ENCODE results near the gene NHLH1. TPM values are rescaled to one million over a fixed set of nuclear protein-coding genes. Genes with fewer than 3 reads are reported as not detected.
"Not testable (repeated sequence)": the region's sequence is repeated elsewhere in the genome, so short reads cannot be mapped to it uniquely, and the experiment has no call there.

Gene NHLH1
- total RNA-seq, 1 donor from 2014 or later, result 2.2 TPM

DNA sequence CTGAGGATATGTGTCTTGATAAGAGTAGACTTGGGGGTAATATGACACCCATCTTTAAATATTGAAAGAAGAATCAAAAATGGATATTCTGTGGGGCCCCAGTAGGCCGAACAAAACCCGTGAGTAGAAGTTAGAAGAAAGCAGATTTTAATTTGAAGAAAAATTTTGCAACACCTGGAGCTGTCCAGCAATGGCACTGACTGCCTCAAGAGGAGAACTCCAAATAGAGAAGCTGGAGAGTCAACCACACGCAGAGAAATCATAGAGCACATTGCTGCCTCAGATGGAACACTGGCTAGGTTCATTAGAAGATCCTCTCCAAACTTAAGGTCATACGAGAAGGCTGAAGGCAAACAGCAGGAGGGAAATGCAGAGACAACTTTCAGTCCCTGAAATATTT is 6.8 kb downstream of the NHLH1 start:
- peaks cover 13% of the 10 kb centered on the region for H3K4me1 Mint-ChIP-seq (ENCODE audit: unreplicated experiment)
- H3K27ac Mint-ChIP-seq, result no peak overlapping the region
- H3K4me3 Mint-ChIP-seq, result no peak overlapping the region
- H3K9me3 Mint-ChIP-seq, result no peaks in the 10 kb centered on the region
- H3K36me3 Mint-ChIP-seq, result no peaks in the 10 kb centered on the region
- H3K27me3 Mint-ChIP-seq, result peaks cover 14% of the 10 kb centered on the region
- peak; percentile 24 for DNase-seq (ENCODE audit: extremely low spot score, unreplicated experiment)
- TF ChIP-seq, protein P1, sequence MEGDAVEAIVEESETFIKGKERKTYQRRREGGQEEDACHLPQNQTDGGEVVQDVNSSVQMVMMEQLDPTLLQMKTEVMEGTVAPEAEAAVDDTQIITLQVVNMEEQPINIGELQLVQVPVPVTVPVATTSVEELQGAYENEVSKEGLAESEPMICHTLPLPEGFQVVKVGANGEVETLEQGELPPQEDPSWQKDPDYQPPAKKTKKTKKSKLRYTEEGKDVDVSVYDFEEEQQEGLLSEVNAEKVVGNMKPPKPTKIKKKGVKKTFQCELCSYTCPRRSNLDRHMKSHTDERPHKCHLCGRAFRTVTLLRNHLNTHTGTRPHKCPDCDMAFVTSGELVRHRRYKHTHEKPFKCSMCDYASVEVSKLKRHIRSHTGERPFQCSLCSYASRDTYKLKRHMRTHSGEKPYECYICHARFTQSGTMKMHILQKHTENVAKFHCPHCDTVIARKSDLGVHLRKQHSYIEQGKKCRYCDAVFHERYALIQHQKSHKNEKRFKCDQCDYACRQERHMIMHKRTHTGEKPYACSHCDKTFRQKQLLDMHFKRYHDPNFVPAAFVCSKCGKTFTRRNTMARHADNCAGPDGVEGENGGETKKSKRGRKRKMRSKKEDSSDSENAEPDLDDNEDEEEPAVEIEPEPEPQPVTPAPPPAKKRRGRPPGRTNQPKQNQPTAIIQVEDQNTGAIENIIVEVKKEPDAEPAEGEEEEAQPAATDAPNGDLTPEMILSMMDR (conservative IDR thresholded peaks at IDR 0.05), result no peak

- TF ChIP-seq, protein P1 (conservative IDR thresholded peaks at IDR 0.05), result no peak
- Mint-ChIP-seq H3K36me3 (no peaks in the 10 kb centered on the region), H3K4me1 (ENCODE audit: unreplicated experiment) (peaks cover 13% of the 10 kb centered on the region), H3K27me3 (peaks cover 18% of the 10 kb centered on the region), H3K4me3 (no peak overlapping the region), H3K27ac (no peak overlapping the region), H3K9me3 (no peaks in the 10 kb centered on the region)
- peak; percentile 65 for DNase-seq (ENCODE audit: extremely low spot score, unreplicated experiment)
These were observed 7.6 kb downstream of the NHLH1 start for GRCh38 chr1:160374306-160375110.

DNA sequence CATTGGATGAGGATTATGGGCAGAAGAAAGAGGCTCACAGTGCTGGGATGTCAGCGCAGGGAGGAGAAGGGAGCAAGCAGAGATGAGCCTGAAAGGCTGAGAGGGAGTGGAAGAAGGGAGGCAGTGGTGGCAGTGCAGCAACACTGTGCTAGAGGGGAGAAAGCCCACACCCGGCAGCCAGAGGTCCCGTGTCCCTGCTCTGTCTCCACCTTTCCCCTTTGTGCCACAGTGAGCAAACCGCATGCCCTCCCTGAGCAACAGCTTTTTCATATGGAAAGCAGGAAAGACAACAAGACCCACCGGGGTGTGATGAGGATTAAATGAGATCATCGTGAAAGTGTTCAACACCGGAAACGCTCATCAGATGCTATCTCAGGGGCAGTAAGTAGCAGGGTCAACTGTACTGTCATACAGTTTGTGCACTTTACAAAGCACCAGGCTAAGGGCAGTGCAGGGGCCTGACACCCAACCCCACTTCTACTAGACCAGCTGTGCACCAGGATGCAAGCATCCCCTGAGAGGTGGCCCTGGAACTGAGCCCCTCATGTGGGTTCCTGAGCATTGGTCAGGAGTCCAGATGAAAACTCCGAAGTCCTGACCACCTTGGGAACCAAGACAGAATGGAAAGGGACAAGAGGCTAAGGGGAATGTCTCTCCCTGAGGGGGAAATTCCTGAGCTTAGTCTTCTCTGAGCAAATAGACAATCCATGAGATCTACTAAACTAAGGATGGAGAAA is 9.1 kb downstream of the NHLH1 start:
- DNase-seq (ENCODE audit: extremely low spot score, unreplicated experiment), result peak; percentile 54
- H3K4me3 Mint-ChIP-seq, result no peak overlapping the region
- H3K36me3 Mint-ChIP-seq, result no peaks in the 10 kb centered on the region
- no peaks in the 10 kb centered on the region for H3K9me3 Mint-ChIP-seq
- peaks cover 13% of the 10 kb centered on the region for H3K4me1 Mint-ChIP-seq (ENCODE audit: unreplicated experiment)
- peak overlapping the region; percentile 23 for H3K27ac Mint-ChIP-seq
- peaks cover 22% of the 10 kb centered on the region for H3K27me3 Mint-ChIP-seq
- TF ChIP-seq, protein P1 (conservative IDR thresholded peaks at IDR 0.05), result no peak

GRCh38 chr1:160376525-160377131 is 9.8 kb downstream of the NHLH1 start:
- H3K27ac Mint-ChIP-seq, result peak overlapping the region; percentile 23
- no peak overlapping the region for H3K4me3 Mint-ChIP-seq
- peak; percentile 31 for DNase-seq (ENCODE audit: extremely low spot score, unreplicated experiment)
- TF ChIP-seq, protein P1 (conservative IDR thresholded peaks at IDR 0.05), result peak; percentile 93
- H3K4me1 Mint-ChIP-seq (ENCODE audit: unreplicated experiment), result peaks cover 13% of the 10 kb centered on the region
- H3K9me3 Mint-ChIP-seq, result no peaks in the 10 kb centered on the region
- H3K36me3 Mint-ChIP-seq, result no peaks in the 10 kb centered on the region
- H3K27me3 Mint-ChIP-seq, result peaks cover 22% of the 10 kb centered on the region

DNA sequence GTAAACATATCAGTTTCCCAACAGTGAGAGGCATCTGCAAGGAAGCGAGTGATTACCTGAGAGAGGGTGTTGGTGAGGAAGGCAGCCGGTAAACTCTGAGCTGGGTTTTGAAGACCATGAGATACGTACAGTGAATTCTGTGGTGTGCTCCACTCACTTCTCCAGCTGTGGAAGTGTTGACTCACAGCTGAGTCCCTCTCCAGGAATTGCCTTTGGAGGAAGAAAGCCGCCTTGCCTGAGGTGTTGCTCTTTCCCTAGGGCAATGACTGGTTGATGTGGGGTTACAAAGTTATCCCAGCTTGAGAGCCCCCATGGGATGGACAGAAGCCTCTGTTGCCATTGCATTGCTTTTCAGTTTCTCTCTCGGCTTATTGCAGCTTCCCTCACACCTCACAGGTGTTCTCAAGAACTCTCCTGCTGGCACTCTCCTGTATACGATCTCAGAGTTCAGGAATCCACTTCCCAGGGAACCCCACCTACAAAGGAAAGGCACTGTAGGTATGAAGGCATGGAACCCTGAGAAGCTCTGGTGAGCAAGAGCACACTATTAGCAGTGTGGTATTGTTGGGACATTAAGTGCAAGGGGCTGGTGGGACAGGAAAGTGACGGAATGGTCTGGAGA is 10.8 kb downstream of the NHLH1 start:
- Mint-ChIP-seq H3K27me3 (peaks cover 22% of the 10 kb centered on the region), H3K36me3 (no peaks in the 10 kb centered on the region), H3K4me3 (no peak overlapping the region), H3K9me3 (no peaks in the 10 kb centered on the region), H3K4me1 (ENCODE audit: unreplicated experiment) (peaks cover 13% of the 10 kb centered on the region), H3K27ac (no peak overlapping the region)
- peak; percentile 29 for DNase-seq (ENCODE audit: extremely low spot score, unreplicated experiment)
- TF ChIP-seq, protein P1 (conservative IDR thresholded peaks at IDR 0.05), result no peak

- H3K27ac Mint-ChIP-seq; H3K36me3 Mint-ChIP-seq; H3K4me1 Mint-ChIP-seq (ENCODE audit: unreplicated experiment); H3K9me3 Mint-ChIP-seq; H3K4me3 Mint-ChIP-seq; DNase-seq (ENCODE audit: extremely low spot score, unreplicated experiment): not testable (repeated sequence)
- peaks cover 28% of the 10 kb centered on the region for H3K27me3 Mint-ChIP-seq
These were observed 17.9 kb downstream of the NHLH1 start for GRCh38 chr1:160384812-160385211.

GRCh38 chr1:160388406-160388805 is 21.5 kb downstream of the NHLH1 start:
- not testable (repeated sequence) for H3K9me3 Mint-ChIP-seq; H3K27ac Mint-ChIP-seq; DNase-seq (ENCODE audit: extremely low spot score, unreplicated experiment); H3K36me3 Mint-ChIP-seq; H3K4me1 Mint-ChIP-seq (ENCODE audit: unreplicated experiment); H3K4me3 Mint-ChIP-seq
- H3K27me3 Mint-ChIP-seq, result peaks cover 31% of the 10 kb centered on the region

Measured in type B pancreatic cell (in vitro differentiated cells).